Osteoblast (primary cell): ENCODE data around the gene REL. TPM values are rescaled to one million over a fixed set of nuclear protein-coding genes. Genes with fewer than 3 reads are reported as not detected.
"Not testable (repeated sequence)": the region's sequence is repeated elsewhere in the genome, so short reads cannot be mapped to it uniquely, and the experiment has no call there.

ENCODE experiments used
- DNase-seq: peaks from one replicate; pipeline ENCODE4 v3.0.0; 2011; ENCODE audit warnings: low spot score, mixed read lengths; ENCODE audit not compliant: insufficient read length; ENCODE audit errors: missing footprints
- H2AFZ ChIP-seq: 2 replicates; pipeline ENCODE4 v1.6.0; 2011; ENCODE audit warnings: mild to moderate bottlenecking, low read length
- H3K27ac ChIP-seq: 2 replicates; pipeline ENCODE4 v1.5.1; 2011; ENCODE audit warnings: mild to moderate bottlenecking, low read depth, low read length, moderate library complexity
- H3K27me3 ChIP-seq: 2 replicates; pipeline ENCODE4 v1.6.0; 2012; ENCODE audit warnings: mild to moderate bottlenecking, control low read depth, inconsistent platforms, low read length, moderate library complexity; ENCODE audit not compliant: insufficient read depth
- H3K36me3 ChIP-seq: 2 replicates; pipeline ENCODE4 v1.5.1; 2011; ENCODE audit warnings: mild to moderate bottlenecking, low read length, control low read depth, moderate library complexity; ENCODE audit not compliant: insufficient read depth
- H3K4me1 ChIP-seq: 2 replicates; pipeline ENCODE4 v1.5.1; 2011; ENCODE audit warnings: mild to moderate bottlenecking, low read length, control low read depth, moderate library complexity; ENCODE audit not compliant: insufficient read depth
- H3K4me2 ChIP-seq: 2 replicates; pipeline ENCODE4 v1.6.0; 2011; ENCODE audit warnings: mild to moderate bottlenecking, low read length; ENCODE audit not compliant: insufficient read depth
- H3K4me3 ChIP-seq: fragments of 200-600 bp; sonication (generic); 3 replicates; pipeline ENCODE4 v1.5.1; 2012; ENCODE audit warnings: mild to moderate bottlenecking, low read length, inconsistent platforms; ENCODE audit not compliant: insufficient read depth
- H3K79me2 ChIP-seq: 2 replicates; pipeline ENCODE4 v1.6.0; 2012; ENCODE audit warnings: mild to moderate bottlenecking, low read length, control low read depth, inconsistent platforms; ENCODE audit not compliant: insufficient read depth
- H3K9me3 ChIP-seq: 2 replicates; pipeline ENCODE4 v1.5.1; 2011; ENCODE audit warnings: low read depth, low read length, control low read depth
- H4K20me1 ChIP-seq: 2 replicates; pipeline ENCODE4 v1.6.0; 2012; ENCODE audit warnings: mild to moderate bottlenecking, low read length, control low read depth; ENCODE audit not compliant: insufficient read depth
- CTCF ChIP-seq: IDR thresholded peaks from 2 replicates; pipeline ENCODE4 v1.5.1; 2011; ENCODE audit warnings: mild to moderate bottlenecking, low read depth, low read length, moderate library complexity; ENCODE audit errors: extremely low read depth
- total RNA-seq: library from RNA; depleted of rRNA; stranded (reverse); fragments of >200 nt; gene quantifications from 2 replicates; pipeline ENCODE4 v1.2.3, GENCODE V29; 2012

The REL gene
- total RNA-seq, 1 donor = 6.2 TPM

- Histone ChIP-seq H3K27ac (no peak overlapping the region), H3K27me3 (no peaks in the 10 kb centered on the region), H3K9me3 (no peaks in the 10 kb centered on the region), H3K79me2 (no peaks in the 10 kb centered on the region), H3K4me3 (no peak overlapping the region), H3K4me1 (no peaks in the 10 kb centered on the region), H4K20me1 (no peaks in the 10 kb centered on the region), H3K36me3 (peaks cover 4% of the 10 kb centered on the region), H3K4me2 (no peak overlapping the region), H2AFZ (no peak overlapping the region)
- TF ChIP-seq CTCF = no peak
- peak; percentile 18 for DNase-seq
Measured at GRCh38 chr2:60906395-60906794, 25.0 kb downstream of the REL start.

GRCh38 chr2:60907329-60907728 lies 26.0 kb downstream of the REL start:
- Histone ChIP-seq H3K79me2 (no peaks in the 10 kb centered on the region), H2AFZ (no peak overlapping the region), H3K4me2 (no peak overlapping the region), H4K20me1 (no peaks in the 10 kb centered on the region), H3K4me3 (no peak overlapping the region), H3K4me1 (no peaks in the 10 kb centered on the region), H3K27me3 (no peaks in the 10 kb centered on the region), H3K9me3 (no peaks in the 10 kb centered on the region), H3K36me3 (peaks cover 4% of the 10 kb centered on the region), H3K27ac (no peak overlapping the region)
- DNase-seq = no peak
- TF ChIP-seq CTCF = no peak

- Histone ChIP-seq H3K4me2 (no peak overlapping the region), H3K4me1 (peaks cover 6% of the 10 kb centered on the region), H3K36me3 (peaks cover 11% of the 10 kb centered on the region), H3K27me3 (no peaks in the 10 kb centered on the region), H3K9me3 (no peaks in the 10 kb centered on the region), H4K20me1 (no peaks in the 10 kb centered on the region), H2AFZ (no peak overlapping the region), H3K4me3 (no peak overlapping the region), H3K79me2 (no peaks in the 10 kb centered on the region), H3K27ac (no peak overlapping the region)
- TF ChIP-seq CTCF = no peak
- no peak for DNase-seq
Measured at GRCh38 chr2:60925994-60926740, 44.8 kb downstream of the REL start.

- Histone ChIP-seq H3K79me2 (no peaks in the 10 kb centered on the region), H3K4me1 (peaks cover 6% of the 10 kb centered on the region), H3K36me3 (peaks cover 7% of the 10 kb centered on the region), H3K27me3 (no peaks in the 10 kb centered on the region), H4K20me1 (no peaks in the 10 kb centered on the region), H3K4me3 (no peak overlapping the region), H2AFZ (no peak overlapping the region), H3K27ac (no peak overlapping the region), H3K4me2 (no peak overlapping the region), H3K9me3 (no peaks in the 10 kb centered on the region)
- DNase-seq = no peak
- TF ChIP-seq CTCF = no peak
Measured at GRCh38 chr2:60926741-60927552, 45.6 kb downstream of the REL start.

GRCh38 chr2:60932061-60932460 lies 50.7 kb downstream of the REL start:
- H2AFZ ChIP-seq, H4K20me1 ChIP-seq, H3K4me3 ChIP-seq, H3K27me3 ChIP-seq, H3K9me3 ChIP-seq, H3K4me2 ChIP-seq, H3K79me2 ChIP-seq, H3K4me1 ChIP-seq, H3K36me3 ChIP-seq, H3K27ac ChIP-seq, DNase-seq: not testable (repeated sequence)
